ENCODE results near the gene PRPF39. TPM values are rescaled to one million over a fixed set of nuclear protein-coding genes. Genes with fewer than 3 reads are reported as not detected.

The PRPF39 gene
- polyA plus RNA-seq, 1 donor from 2014 or later, result 138 TPM

GRCh38 chr14:45103806-45104205 lies 19.9 kb downstream of the PRPF39 start:
- H3K9me2 ChIP-seq (ENCODE audit: insufficient read depth, low read length), result no peaks in the 10 kb centered on the region
- H3K9ac ChIP-seq (ENCODE audit: low read length), result no peak overlapping the region
- H3K79me2 ChIP-seq (replicated peaks; ENCODE audit: insufficient read depth, low read length), result no peaks in the 10 kb centered on the region
- no peak for TF ChIP-seq MXI1 (conservative IDR thresholded peaks at IDR 0.05; ENCODE audit: poor library complexity, severe bottlenecking)
- TF ChIP-seq CTCF (IDR thresholded peaks at IDR 0.05; ENCODE audit: poor library complexity, severe bottlenecking), result no peak
- no peak for TF ChIP-seq TAF1 (IDR thresholded peaks at IDR 0.05; ENCODE audit: low read depth)
- TF ChIP-seq POLR2AphosphoS5 (IDR thresholded peaks at IDR 0.05), result no peak
- no peak for TF ChIP-seq EP300 (conservative IDR thresholded peaks at IDR 0.05; ENCODE audit: poor library complexity, severe bottlenecking)
- TF ChIP-seq, protein P1, sequence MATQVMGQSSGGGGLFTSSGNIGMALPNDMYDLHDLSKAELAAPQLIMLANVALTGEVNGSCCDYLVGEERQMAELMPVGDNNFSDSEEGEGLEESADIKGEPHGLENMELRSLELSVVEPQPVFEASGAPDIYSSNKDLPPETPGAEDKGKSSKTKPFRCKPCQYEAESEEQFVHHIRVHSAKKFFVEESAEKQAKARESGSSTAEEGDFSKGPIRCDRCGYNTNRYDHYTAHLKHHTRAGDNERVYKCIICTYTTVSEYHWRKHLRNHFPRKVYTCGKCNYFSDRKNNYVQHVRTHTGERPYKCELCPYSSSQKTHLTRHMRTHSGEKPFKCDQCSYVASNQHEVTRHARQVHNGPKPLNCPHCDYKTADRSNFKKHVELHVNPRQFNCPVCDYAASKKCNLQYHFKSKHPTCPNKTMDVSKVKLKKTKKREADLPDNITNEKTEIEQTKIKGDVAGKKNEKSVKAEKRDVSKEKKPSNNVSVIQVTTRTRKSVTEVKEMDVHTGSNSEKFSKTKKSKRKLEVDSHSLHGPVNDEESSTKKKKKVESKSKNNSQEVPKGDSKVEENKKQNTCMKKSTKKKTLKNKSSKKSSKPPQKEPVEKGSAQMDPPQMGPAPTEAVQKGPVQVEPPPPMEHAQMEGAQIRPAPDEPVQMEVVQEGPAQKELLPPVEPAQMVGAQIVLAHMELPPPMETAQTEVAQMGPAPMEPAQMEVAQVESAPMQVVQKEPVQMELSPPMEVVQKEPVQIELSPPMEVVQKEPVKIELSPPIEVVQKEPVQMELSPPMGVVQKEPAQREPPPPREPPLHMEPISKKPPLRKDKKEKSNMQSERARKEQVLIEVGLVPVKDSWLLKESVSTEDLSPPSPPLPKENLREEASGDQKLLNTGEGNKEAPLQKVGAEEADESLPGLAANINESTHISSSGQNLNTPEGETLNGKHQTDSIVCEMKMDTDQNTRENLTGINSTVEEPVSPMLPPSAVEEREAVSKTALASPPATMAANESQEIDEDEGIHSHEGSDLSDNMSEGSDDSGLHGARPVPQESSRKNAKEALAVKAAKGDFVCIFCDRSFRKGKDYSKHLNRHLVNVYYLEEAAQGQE (IDR thresholded peaks at IDR 0.05; ENCODE audit: borderline replicate concordance), result no peak
- no peak for TF ChIP-seq EZH2 (IDR thresholded peaks at IDR 0.05; ENCODE audit: borderline replicate concordance, insufficient read depth, low read length, poor library complexity, severe bottlenecking)
- TF ChIP-seq RAD21 (conservative IDR thresholded peaks at IDR 0.05), result no peak
- no peak for TF ChIP-seq SMC3 (conservative IDR thresholded peaks at IDR 0.05; ENCODE audit: poor library complexity)
- no peak overlapping the region for H3K4me2 ChIP-seq (ENCODE audit: low read length)
- H3K4me3 ChIP-seq (ENCODE audit: low read length), result no peak overlapping the region
- H3F3A ChIP-seq (ENCODE audit: insufficient read depth, low read length, poor library complexity, severe bottlenecking), result no peaks in the 10 kb centered on the region
- H3K27me3 ChIP-seq (ENCODE audit: insufficient read depth, low read depth, low read length), result no peaks in the 10 kb centered on the region
- no peak overlapping the region for H2AFZ ChIP-seq (ENCODE audit: low read depth, low read length)
- no peak overlapping the region for H3K27ac ChIP-seq (ENCODE audit: low read length)
- H3K36me3 ChIP-seq (ENCODE audit: insufficient read depth, low read length), result peaks cover 7% of the 10 kb centered on the region
- no peaks in the 10 kb centered on the region for H4K20me1 ChIP-seq (ENCODE audit: insufficient read depth)
- no peaks in the 10 kb centered on the region for H3K9me3 ChIP-seq (ENCODE audit: low read length)

DNA sequence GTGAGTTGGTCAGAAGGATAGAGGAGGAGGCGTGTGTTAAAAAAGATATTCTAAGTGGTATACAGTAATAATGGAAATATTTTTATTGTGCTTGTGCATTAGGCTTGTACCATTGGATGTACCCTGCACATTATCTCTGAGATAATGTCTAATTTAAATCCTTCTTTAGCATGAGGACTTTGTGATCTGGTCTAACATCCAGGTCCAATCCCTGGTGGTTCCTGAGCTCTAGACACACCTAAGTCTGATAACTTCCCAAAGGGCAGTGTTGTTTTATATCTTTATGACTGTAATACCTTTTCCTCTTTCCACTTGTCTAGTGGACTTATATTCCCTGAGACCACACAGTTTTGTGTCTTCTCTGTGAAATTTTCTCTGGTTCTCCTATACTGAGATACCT lies 20.6 kb downstream of the PRPF39 start:
- Histone ChIP-seq H3K27ac (ENCODE audit: low read length) (no peak overlapping the region), H2AFZ (ENCODE audit: low read depth, low read length) (no peak overlapping the region), H4K20me1 (ENCODE audit: insufficient read depth) (no peaks in the 10 kb centered on the region), H3F3A (ENCODE audit: insufficient read depth, low read length, poor library complexity, severe bottlenecking) (no peaks in the 10 kb centered on the region), H3K9ac (ENCODE audit: low read length) (no peak overlapping the region), H3K27me3 (ENCODE audit: insufficient read depth, low read depth, low read length) (no peaks in the 10 kb centered on the region), H3K36me3 (ENCODE audit: insufficient read depth, low read length) (peaks cover 12% of the 10 kb centered on the region), H3K79me2 (replicated peaks; ENCODE audit: insufficient read depth, low read length) (no peaks in the 10 kb centered on the region), H3K4me3 (ENCODE audit: low read length) (no peak overlapping the region), H3K4me2 (ENCODE audit: low read length) (no peak overlapping the region), H3K9me2 (ENCODE audit: insufficient read depth, low read length) (no peaks in the 10 kb centered on the region), H3K9me3 (ENCODE audit: low read length) (no peaks in the 10 kb centered on the region)
- TF ChIP-seq MXI1 (conservative IDR thresholded peaks at IDR 0.05; ENCODE audit: poor library complexity, severe bottlenecking) (no peak), EP300 (conservative IDR thresholded peaks at IDR 0.05; ENCODE audit: poor library complexity, severe bottlenecking) (no peak), CTCF (IDR thresholded peaks at IDR 0.05; ENCODE audit: poor library complexity, severe bottlenecking) (no peak), TAF1 (IDR thresholded peaks at IDR 0.05; ENCODE audit: low read depth) (no peak), EZH2 (IDR thresholded peaks at IDR 0.05; ENCODE audit: borderline replicate concordance, insufficient read depth, low read length, poor library complexity, severe bottlenecking) (no peak), RAD21 (conservative IDR thresholded peaks at IDR 0.05) (no peak), SMC3 (conservative IDR thresholded peaks at IDR 0.05; ENCODE audit: poor library complexity) (no peak), POLR2AphosphoS5 (IDR thresholded peaks at IDR 0.05) (no peak)
- TF ChIP-seq, protein P1 (IDR thresholded peaks at IDR 0.05; ENCODE audit: borderline replicate concordance), result no peak

Data from neural cell (in vitro differentiated cells).